ENCODE data around the gene SBK3.
"Not testable (repeated sequence)": the region's sequence is repeated elsewhere in the genome, so short reads cannot be mapped to it uniquely, and the experiment has no call there.

Gene SBK3

DNA sequence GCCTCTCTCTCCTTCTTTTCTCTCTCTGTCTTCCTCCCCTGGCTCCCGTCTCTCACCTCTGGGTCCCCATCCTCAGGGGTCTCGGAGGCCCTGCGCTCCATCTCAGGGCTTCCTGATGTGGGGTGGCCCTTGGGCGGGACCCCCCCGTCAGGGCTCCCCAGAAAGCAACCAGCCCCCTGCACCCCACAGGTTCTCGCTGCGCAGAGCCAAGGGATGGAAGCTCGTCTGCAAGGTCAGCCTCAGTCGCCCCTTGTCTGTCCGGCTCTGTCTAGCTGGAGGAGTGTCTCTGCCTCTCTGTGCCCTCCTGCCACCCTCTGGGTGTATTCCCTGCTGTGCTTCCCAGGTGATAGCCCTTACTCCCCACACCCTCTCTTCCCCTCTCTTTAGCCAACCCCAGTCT, at the start of gene SBK3:
SBK3 (minus strand) TSS at position 101 of the 400 bp plus-strand sequence; CDS start at position 101, 0 bp downstream.
- no peak for DNase-seq

GRCh38 chr19:55593096-55593772, 47.9 kb upstream of the SBK3 start:
- no peak for DNase-seq

DNA sequence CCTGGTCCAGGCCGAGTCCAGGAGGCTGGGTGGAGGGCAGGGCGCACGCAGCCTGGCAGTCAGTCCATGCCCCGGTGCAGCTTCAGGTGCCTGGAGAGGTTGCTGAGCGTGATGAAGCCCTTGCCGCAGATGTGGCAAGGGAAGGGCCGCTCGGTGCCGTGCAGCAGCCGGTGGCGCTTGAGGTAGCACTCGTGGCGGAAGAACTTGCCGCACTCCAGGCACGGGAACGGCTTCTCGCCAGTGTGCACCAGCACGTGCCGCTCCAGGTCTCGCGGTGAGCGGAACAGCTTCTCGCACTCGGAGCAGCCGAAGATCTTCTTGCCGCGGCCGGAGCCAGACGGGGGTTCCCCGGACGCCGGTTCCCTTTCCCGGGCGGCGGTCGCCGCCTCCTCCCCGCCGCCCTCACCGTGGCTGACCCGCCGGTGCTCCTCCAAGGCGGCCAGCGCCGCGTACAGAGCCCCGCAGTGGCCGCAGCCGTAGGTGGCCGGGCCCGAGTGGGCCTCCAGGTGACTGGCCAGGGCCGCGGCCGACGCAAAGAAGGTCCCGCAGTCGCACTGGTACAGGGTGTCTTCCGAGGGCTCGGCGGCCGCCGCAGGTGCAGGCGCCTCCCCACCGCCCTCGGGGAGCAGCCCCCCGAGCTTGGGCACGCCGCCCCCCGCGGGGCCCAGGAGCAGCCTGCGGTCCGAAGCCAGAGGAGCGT, 47.2 kb upstream of the SBK3 start:
- DNase-seq = no peak

GRCh38 chr19:55591555-55591954, 46.2 kb upstream of the SBK3 start:
- DNase-seq = no peak

- DNase-seq = no peak
Measured at GRCh38 chr19:55590617-55591016, 45.3 kb upstream of the SBK3 start.

DNA sequence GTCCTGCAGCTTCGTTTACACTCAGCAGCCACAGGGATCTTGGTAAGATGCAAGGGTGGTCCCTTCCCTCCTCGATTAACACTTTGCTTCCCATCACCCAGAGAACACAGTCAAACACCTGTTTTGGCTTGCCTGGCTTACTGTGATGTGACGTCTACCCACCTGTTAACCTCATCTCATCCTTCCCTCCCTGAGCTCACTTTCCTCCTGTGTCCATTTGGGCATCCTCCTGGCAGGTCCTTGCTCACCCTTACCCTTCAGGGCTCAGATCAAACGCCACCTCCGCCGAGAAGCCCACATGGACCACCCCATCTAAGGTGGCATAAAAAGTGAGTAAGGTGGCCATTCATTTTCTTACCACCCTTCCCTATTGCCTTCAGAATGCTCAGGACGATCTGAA, 44.8 kb upstream of the SBK3 start:
- no peak for DNase-seq

- DNase-seq = no peak
Measured at GRCh38 chr19:55588738-55589137, 43.4 kb upstream of the SBK3 start.

GRCh38 chr19:55586976-55587668, 41.8 kb upstream of the SBK3 start:
- DNase-seq = peak; percentile 86

- DNase-seq = no peak
Measured at GRCh38 chr19:55585658-55586339, 40.5 kb upstream of the SBK3 start.

- DNase-seq = no peak
Measured at GRCh38 chr19:55584871-55585270, 39.5 kb upstream of the SBK3 start.

DNA sequence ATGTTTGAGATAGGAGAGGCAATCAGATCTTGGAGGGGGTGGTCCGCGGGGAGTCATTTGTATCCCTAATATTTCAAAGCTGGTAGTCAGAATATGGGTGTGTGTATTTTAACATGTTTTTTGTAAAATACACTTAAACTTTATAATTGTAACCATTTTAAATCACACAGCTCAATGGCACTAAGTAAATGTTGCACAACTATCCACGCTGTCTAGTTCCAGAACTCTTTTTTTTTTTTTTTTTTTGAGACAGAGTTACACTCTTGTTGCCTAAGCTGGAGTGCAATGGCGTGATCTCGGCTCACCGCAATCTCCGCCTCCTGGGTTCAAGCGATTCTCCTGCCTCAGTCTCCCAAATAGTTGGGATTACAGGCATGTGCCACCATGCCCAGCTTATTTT, 38.6 kb upstream of the SBK3 start:
- not testable (repeated sequence) for DNase-seq

DNA sequence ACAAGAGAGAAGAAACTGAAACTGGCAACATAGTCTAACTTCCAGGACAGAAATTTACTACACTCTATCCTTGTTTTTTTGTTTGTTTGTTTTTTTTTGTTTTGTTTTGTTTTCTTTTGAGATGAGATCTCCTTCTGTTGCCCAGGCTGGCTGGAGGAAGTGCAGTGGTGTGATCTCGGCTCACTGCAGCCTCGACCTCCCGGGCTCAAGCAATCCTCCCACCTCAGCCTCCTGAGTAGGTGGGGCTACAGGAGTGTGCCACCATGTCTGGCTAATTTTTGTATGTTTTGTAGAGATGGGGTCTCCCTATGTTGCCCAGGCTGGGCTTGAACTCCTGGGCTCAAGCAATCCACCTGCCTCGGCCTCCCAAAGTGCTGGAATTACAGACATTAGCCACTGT, 36.9 kb upstream of the SBK3 start:
- DNase-seq = not testable (repeated sequence)

DNA sequence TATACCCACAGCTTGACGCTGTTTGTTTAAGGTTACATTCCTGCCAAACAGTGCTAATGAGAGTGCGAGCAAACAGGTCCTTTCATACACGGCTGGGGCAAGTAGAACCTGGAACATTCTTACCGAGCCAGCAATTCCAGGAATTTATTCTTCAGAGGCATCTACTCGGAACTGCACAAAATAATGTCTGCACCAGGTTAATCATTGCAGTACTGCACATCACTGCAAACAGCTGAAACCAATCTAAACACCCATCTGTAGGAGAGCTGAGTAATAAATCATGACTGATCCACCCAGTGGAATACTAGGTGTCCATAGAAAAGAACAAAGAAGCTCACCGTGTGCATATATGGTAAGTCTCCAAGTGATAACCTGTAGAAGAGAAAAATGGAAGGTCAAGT, 36.5 kb upstream of the SBK3 start:
- no peak for DNase-seq

GRCh38 chr19:55581145-55581822, 35.9 kb upstream of the SBK3 start:
- no peak for DNase-seq

DNA sequence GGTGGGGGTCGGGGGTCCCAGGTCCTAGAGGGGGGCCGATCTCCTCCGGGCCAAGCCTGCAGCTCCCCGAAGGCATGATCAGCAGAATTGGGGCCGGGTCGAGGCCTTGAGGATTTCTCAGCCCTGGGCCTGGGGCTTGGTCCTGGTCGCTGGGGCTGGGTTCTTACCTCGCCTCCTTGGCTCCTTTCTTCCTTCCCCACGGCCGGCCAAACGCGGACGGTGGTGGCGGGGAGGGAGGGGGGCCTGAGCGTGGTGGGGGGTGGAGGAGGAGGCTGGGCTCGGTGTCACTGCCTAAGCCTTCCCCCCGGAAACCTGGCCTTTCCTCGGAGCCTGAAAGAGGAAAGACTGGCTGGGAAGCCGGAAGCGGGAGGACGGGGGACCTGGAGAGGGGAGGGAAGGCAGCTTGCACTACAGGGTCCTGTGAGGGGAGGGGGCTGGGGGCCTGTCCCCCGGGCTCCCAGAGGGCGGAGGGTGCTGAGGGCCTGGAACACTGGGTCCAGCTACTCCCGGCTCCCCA, 35.3 kb upstream of the SBK3 start, which contains the start of gene ZNF579:
ZNF579 (minus strand) TSS at position 221 of the 517 bp plus-strand sequence. CDS start 1,209 bp downstream, outside the sequence.
- peak; percentile 86 for DNase-seq

- no peak for DNase-seq
Measured at GRCh38 chr19:55579766-55580621, 34.7 kb upstream of the SBK3 start.

- no peak for DNase-seq
Measured at GRCh38 chr19:55578761-55579747, 33.7 kb upstream of the SBK3 start.

- no peak for DNase-seq
Measured at GRCh38 chr19:55578031-55578760, 32.9 kb upstream of the SBK3 start.

- no peak for DNase-seq
Measured at GRCh38 chr19:55576746-55577145, 31.4 kb upstream of the SBK3 start.
